Endometrial microvascular endothelial cells (primary cell): Measurements from ENCODE around the gene STAP1. TPM values are rescaled to one million over a fixed set of nuclear protein-coding genes. Genes with fewer than 3 reads are reported as not detected.
"Not testable (repeated sequence)": the region's sequence is repeated elsewhere in the genome, so short reads cannot be mapped to it uniquely, and the experiment has no call there.

ENCODE experiments used
- in situ Hi-C: cut with HindIII; loops from 2 replicates; pipeline ENCODE4 v1.10.0; 2017; ENCODE audit warnings: low sequenced_read_pairs, low pct_unique_long_range_greater_than_20kb; ENCODE audit errors: inconsistent ontology term
- total RNA-seq: library from RNA; depleted of rRNA; stranded (reverse); fragments of >200 nt; gene quantifications from one replicate; pipeline ENCODE4 v1.2.3, GENCODE V29; 2015; ENCODE audit errors: inconsistent ontology term

STAP1 gene, protein sequence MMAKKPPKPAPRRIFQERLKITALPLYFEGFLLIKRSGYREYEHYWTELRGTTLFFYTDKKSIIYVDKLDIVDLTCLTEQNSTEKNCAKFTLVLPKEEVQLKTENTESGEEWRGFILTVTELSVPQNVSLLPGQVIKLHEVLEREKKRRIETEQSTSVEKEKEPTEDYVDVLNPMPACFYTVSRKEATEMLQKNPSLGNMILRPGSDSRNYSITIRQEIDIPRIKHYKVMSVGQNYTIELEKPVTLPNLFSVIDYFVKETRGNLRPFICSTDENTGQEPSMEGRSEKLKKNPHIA
- total RNA-seq, result not detected

DNA sequence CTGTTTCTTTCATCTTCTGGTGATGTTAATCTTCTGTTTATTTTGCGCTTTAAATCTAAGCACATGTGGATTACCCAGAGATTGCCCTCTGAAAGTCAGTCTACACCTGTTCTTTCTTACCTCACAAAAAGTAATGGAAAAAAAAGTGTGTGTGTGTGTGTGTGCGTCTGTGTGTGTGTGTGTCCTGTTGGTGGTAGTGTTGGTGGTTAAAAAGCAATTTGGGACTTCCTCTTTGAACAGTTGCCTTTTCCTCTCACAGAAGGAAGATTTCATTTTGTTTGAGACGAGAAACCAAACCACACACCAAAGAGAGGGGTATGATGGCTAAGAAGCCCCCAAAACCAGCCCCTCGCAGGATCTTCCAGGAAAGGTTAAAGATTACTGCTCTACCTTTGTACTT is at the start of gene STAP1:
Gene STAP1 (plus strand): TSS at position 235 of the 400 bp plus-strand sequence. CDS start 83 bp downstream, at position 318.
- in situ Hi-C loops, result no loop called here

DNA sequence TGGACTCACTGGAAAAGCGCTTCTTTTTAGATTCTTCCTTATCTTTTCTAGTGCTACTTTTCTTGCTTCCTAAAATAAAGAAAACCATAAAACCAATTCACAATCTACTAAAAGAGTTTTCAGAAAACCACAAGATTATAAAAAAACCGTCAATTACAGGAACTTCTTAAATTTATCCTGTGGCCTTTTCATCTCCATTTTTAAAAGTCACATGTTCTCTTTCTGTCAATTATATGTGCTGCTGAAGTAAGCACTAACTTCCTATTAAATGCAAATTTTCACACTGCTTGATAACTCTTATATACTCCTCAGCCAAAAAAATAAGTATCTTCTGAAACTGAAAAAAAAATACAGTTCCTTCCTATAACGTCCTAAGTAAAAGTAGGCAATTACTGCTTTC is 46.0 kb upstream of the STAP1 start:
- in situ Hi-C loops, result no loop called here

DNA sequence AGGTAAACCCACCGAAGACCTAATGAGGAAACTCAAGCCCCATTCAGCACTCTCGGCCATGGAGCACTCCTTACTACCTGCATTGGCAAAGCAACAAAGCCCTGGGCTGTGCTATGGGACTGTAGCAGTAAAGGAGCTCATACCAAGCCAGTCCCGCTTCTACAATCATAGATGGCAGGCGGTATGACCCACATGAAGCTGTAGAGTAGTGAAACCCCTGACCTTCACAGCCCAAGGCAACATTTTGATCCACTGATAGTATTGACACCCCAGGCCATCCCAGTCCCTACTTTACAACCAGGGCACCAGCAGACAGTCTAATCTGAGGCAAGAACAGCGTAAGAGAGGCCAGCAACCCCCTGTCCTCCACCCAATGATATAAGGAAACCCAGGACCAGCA is 38.4 kb upstream of the STAP1 start:
- in situ Hi-C loops, result no loop called here

DNA sequence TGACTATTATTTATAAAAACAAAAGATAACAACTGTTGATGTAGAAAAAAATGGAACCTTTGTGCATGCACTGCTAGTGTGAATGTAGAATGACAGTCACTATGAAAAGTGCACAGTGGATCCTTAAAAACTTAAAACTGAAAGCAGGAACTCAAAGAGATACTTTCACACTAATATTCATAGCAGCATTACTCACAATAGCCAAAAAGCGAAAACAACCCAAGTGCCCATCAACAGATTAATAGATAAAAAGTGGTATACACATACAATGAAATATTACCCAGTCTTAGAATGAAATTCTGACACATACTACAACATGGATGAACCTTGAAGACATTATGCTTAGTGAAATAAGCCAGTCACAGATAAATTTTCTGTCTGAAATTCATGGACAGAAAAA is 37.0 kb upstream of the STAP1 start:
- in situ Hi-C loops, result no loop called here

DNA sequence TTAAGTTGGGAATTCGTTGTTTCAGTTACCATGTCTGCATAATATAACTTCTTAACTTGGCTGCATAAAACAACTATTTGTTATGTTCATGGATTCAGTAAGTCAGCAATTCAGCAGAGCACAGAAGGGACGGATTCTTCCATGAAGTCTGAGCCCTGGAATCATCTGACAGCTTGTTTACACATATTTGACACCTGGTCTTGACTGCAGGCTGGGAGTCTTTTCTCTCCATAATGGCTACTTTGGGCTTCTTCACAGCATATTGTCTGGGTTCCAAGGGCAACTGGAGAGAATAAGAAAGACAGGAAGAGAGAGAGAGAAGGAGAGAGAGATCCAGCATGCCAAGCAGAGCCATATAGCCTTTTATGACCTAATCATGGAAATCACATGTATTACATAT is 36.3 kb upstream of the STAP1 start:
- in situ Hi-C loops, result no loop called here

DNA sequence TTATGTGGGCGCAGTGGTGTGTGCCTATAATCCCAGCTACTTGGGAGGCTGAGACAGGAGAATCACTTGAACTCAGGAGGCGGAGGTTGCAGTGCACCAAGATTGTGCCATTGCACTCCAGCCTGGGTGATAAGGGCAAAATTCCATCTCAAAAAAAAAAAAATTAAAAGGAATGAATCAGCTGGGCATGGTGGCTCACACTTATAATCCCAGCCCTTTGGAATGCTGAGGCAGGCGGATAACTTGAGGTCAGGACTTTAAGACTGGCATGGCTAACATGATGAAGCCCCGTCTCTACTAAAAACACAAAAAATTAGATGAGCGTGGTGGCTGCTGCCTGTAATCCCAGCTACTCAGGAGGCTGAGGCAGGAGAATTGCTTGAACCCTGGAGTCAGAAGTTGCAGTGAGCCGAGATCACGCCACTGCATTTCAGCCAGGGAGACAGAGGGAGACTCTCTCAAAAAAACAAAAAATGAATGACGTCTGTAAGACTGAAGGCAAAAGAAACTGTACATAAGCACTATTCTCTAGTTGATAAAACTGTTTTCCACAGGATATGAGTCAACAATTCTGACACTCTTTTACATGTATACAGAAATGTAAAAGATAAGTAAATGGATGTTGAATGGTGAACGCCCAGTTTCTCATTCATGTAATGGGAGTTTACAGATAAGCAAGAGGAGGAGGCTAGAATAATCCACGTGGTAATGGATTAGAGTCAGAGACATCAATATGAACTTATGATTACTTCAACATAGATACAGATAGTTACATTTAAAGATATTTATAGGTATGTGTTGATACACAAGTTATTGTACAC is 35.5 kb upstream of the STAP1 start:
- in situ Hi-C loops, result no loop called here

DNA sequence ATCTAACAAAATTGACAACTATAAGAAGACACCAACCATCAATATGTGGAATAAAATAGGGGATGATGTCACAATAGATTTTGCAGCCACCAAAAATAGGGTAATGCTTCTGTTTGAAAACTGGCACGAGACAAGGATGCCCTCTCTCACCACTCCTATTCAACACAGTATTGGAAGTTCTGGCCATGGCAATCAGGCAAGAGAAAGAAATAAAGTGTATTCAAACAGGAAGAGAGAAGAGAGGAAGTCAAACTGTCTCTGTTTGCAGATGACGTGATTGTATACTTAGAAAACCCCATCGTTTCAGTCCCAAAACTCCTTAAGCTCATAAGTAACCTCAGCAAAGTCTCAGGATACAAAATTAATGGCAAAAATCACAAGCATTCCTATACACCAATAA is 34.4 kb upstream of the STAP1 start:
- in situ Hi-C loops, result not testable (repeated sequence)

DNA sequence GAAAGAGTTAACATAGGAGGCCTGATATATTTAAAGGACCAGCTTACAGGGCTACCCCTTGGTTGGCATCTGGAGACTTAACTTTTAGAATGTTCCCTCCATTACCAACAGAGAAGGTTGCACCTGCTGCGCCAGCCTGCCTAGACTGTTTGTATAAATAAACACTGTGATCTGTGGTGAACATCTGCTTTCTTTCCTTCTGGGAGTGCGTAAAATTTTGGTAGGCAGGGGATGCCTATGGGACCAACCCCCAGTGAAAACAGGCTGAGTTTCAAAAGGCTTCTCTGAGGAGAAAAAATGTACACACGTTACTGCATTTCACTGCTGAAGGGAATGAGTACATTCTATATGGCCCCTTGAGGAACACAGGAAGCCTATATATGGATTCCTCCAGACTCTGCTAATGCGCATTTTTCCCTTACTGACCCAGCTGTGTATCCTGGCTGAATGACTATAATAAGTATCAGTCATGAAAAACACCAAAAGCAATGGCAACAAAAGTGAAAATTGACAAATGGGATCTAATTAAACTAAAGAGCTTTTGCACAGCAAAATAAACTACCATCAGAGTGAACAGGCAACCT is 27.1 kb upstream of the STAP1 start:
- in situ Hi-C loops, result no loop called here

DNA sequence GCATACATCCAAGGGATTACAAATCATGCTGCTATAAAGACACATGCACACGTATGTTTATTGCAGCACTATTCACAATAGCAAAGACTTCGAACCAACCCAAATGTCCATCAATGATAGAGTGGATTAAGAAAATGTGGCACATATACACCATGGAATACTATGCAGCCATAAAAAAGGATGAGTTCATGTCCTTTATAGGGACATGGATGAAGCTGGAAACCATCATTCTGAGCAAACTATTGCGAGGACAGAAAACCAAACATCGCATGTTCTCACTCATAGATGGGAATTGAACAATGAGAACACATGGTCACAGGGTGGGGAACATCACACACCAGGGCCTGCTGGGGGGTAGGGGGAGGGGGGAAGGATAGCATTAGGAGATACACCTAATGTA is 26.1 kb upstream of the STAP1 start:
- in situ Hi-C loops, result not testable (repeated sequence)

DNA sequence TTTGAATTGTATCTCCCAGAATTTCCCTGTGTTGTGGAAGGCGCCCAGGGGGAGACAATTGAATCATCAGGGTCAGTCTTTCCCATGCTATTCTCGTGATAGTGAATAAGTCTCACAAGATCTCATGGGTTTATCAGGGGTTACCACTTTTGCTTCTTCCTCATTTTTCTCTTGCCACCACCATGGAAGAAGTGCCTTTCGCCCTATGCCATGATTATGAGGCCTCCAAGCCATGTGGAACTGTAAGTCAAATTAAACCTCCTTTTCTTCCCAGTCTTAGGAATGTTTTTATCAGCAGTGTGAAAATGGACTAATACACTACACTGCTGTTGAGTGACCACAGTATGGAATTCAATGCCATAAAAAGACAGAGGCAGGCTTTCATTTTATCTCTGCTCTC is 25.4 kb upstream of the STAP1 start:
- in situ Hi-C loops, result no loop called here

DNA sequence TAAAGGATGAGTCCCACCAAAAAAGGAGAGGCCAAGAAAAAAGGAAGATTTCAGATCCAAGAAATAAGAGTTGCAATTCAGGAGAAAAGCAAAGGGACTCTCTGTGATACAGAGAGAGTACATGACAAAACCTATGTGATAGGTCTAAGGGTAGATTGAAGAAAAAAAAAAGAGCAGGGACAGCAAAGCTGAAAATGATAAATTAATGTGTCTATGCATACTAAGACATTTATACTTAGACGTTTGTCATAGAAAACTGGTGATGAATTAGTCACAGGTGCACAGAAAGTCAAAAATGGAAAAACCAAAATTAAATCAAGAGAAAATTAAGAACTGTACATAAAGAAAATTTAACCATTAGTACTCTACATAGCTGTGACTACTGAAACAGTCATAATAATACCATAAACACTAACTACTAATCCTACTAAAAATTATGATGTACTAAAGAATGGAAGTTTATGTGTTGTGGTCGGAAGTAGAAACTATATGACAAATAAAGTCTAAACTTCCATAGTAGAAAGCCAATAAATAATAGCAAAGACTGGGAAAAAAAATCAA is 23.2 kb upstream of the STAP1 start:
- in situ Hi-C loops, result no loop called here

DNA sequence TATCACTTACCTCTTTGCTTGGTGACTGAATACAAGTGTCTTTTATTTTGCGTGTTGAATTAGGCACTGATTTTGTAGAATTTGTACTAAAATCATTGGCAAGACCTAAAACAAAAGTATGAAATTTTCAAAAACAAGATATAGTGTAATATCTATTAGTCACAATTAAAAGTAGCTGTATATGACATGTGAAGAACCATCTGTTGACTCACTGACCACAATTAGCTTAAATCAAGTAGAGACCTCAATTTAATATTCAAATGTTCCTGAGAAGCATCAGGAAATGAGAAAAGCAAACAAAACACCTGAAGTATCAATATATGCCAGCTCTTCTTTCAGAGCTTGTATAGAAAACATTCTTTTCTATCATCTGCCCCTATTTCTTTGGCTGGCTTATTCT is 18.7 kb upstream of the STAP1 start:
- in situ Hi-C loops, result no loop called here

DNA sequence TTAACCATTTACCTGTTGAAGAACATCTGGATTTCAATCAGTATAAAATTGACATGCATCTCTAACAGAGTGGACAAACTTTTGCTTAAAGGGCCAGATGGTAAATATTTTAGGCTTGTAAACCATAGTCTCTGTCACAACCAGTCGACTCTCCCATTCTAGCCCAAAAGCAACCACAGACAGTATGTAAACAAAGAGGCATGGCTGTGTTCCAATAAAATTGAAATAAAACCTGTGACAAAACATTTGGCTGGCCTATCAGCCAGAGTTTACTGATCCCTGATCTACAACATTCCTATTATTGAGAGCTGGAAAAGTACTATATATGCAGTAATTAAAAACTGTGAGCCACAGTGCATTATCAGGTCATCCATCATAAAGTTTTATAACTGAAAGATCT is 16.5 kb upstream of the STAP1 start:
- in situ Hi-C loops, result no loop called here

DNA sequence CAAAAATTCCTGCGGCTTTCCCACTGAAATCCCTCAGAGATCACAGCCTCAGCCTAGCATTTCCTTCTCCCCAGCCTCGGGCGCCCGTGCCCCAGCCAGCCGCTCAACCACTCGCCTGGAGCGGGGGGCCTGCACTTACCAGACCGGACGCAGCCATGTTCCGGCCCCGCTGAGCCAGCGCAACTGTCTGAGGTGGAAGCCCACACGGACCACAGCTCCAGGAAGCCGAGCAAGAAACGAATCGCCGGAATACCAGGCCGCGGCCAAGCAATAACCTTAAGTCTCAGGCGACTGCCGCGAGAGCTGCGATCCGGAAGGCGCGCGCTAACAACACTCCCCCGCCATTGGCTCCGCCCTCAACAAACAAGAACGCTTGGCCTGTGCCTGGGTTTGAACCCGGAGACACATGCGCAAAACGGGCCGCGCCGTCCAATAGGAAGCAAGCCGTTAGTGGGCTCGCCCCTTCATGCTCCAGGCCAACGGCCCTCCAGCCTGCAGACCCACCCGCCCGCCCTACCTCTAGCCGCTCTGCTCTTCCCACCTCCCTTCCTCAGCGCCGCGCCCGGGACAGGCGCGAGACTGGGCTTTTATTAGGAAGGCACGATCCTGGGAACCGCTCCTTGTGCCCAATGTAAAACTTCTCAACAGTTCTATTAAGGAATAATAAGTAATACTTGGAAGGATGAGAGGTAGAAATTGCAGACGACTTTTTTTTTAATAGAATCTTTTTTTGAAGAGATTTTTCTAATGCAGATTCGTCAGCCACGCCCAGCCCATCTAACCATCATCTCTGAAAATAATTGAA is 13.1 kb upstream of the STAP1 start, which contains the start of gene CENPC:
Gene CENPC (minus strand): TSS at position 305 of the 805 bp plus-strand sequence. CDS start 148 bp downstream, at position 157.
- in situ Hi-C loops, result no loop called here

DNA sequence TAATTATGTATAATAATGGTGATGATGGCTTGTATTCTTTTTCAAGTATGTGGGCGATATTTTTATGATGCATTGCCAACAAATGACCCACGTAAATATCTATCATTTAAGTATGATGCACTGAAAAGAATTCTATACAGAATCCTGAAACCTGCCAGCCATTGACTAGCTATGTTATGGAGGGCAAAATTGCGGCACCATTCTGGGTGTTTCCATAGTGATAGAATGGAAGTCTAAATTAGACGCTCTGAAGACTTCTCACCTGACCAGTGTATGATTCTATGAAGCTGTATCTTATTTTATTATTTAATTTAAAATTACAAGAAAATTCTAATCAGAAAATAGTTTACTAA is 12.5 kb upstream of the STAP1 start:
- in situ Hi-C loops, result no loop called here

DNA sequence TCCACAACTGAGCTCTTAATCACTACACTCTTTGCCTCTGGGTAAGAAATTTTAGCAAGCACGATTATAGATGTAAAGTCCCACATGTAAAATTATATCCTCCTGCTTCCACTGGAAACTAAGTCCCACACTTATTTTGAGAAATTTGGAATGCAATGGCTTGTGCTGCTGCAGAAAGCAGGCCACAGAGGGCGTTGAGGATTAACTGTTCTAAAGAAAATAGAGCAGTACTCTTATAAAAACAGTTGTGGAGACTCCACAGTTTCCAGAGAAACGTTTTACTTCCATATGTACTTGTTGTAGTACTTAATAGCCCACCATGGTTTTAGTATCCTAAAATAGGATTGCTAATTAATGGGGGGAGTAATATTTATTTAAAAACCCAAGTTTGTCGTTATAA is 11.6 kb upstream of the STAP1 start:
- in situ Hi-C loops, result no loop called here

DNA sequence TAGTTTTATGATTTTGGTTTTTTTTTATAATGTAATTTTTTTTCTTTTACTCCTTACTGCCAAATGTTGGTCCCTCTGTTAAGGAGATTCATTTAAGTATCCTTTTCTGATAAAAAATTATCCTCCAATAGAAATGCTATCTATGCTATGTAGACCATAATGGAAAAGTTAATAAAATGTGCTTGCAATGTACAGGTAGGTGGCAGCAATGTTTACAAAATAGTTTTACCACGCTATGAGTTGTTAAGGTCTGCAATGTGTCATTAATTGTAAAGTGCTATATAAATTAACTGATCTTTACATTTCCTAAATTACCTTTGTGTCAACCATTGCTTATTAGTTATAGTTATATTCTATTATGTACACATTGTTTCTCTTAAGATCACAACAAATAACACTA is 9.4 kb upstream of the STAP1 start:
- in situ Hi-C loops, result no loop called here

DNA sequence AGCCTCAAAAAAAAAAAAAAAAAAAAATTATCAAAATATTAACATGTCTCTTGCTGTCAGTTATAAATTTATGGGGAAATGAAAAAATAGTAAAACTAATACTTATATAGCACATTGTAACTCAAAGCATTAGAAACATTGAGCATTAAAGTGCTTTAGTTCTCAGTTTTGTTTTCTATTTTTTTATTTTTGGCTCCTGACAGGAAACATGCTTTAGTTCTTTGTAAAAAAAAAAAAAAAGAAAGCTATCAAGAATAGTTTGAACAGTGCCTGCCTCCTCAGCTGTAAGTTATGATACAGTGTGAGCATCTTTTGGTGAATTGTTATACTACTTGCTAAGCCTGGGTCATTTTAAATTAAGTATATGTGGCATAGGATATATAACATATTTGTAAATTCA is 8.1 kb upstream of the STAP1 start:
- in situ Hi-C loops, result no loop called here

DNA sequence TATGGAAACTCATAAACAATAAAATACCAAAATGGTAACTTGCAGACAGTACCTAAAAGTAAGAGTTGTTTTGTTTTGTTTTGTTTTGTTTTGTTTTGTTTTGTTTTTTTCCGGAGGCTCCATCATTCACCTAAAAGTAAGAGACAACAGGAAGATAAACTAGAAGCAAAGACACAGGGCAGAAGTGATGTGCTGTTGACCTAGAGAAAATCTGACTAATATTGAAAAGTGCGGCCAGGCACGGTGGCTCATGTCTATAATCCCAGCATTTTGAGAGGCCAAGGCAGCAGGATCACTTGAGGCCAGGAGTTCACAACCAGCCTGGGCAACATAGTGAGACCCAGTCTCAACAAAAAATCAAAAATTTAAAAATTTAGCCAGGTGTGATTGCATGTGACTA is 7.7 kb upstream of the STAP1 start:
- in situ Hi-C loops, result no loop called here
